MM.1S (cell line): ENCODE measurements around the gene VPS45.
A peak's percentile ranks its signal among the peaks of the same experiment; 100 is the strongest.

ENCODE experiments used
- DNase-seq: peaks from one replicate; pipeline ENCODE4 v3.0.0-alpha.2; 2015
- H2AFZ ChIP-seq: fragments of 300-600 bp; sonication (generic); 2 replicates; pipeline ENCODE4 v1.6.0; 2016; ENCODE audit warnings: antibody characterized with exemption, low read length
- H3F3A ChIP-seq: fragments of 300-600 bp; sonication (generic); 2 replicates; pipeline ENCODE4 v1.6.1; 2016; ENCODE audit warnings: mild to moderate bottlenecking, antibody characterized with exemption, low read length, moderate library complexity, mixed read lengths; ENCODE audit not compliant: insufficient read depth
- H3K27ac ChIP-seq: fragments of 300-600 bp; sonication (generic); 2 replicates; pipeline ENCODE4 v1.5.1; 2016; ENCODE audit warnings: mild to moderate bottlenecking, low read length
- H3K27me3 ChIP-seq: fragments of 300-600 bp; sonication (generic); replicated peaks from 2 replicates; pipeline ENCODE4 v1.6.0; 2016; ENCODE audit warnings: low read length; ENCODE audit not compliant: insufficient read depth
- H3K36me3 ChIP-seq: fragments of 300-600 bp; sonication (generic); replicated peaks from 2 replicates; pipeline ENCODE4 v1.6.1; 2016; ENCODE audit warnings: mild to moderate bottlenecking, low read length, mixed read lengths; ENCODE audit not compliant: insufficient read depth
- H3K4me1 ChIP-seq: fragments of 300-600 bp; sonication (generic); 2 replicates; pipeline ENCODE4 v1.6.1; 2016; ENCODE audit warnings: low read length, mixed read lengths
- H3K4me2 ChIP-seq: fragments of 300-600 bp; sonication (generic); 2 replicates; pipeline ENCODE4 v1.6.0; 2016; ENCODE audit warnings: low read depth, low read length
- H3K4me3 ChIP-seq: fragments of 300-600 bp; sonication (generic); 2 replicates; pipeline ENCODE4 v1.5.1; 2016; ENCODE audit warnings: low read length, mixed read lengths
- H3K79me2 ChIP-seq: fragments of 300-600 bp; sonication (generic); 2 replicates; pipeline ENCODE4 v1.6.1; 2016; ENCODE audit warnings: mixed run types, low read length, mixed read lengths
- H3K9ac ChIP-seq: fragments of 300-600 bp; sonication (generic); 2 replicates; pipeline ENCODE4 v1.6.1; 2016; ENCODE audit warnings: low read length, mixed read lengths
- H3K9me2 ChIP-seq: fragments of 300-600 bp; sonication (generic); replicated peaks from 2 replicates; pipeline ENCODE4 v1.6.1; 2016; ENCODE audit warnings: mild to moderate bottlenecking, low read length, mixed read lengths; ENCODE audit not compliant: insufficient read depth
- H3K9me3 ChIP-seq: fragments of 300-600 bp; sonication (generic); replicated peaks from 2 replicates; pipeline ENCODE4 v1.6.1; 2016; ENCODE audit warnings: mild to moderate bottlenecking, low read length, mixed read lengths; ENCODE audit not compliant: insufficient read depth
- H4K20me1 ChIP-seq: fragments of 300-600 bp; sonication (generic); 2 replicates; pipeline ENCODE4 v1.6.1; 2016; ENCODE audit warnings: mild to moderate bottlenecking, low read length, moderate library complexity, mixed read lengths; ENCODE audit not compliant: insufficient read depth
- CTCF ChIP-seq: fragments of 300-600 bp; sonication (generic); IDR thresholded peaks from 2 replicates; pipeline ENCODE4 v1.5.1; 2016; ENCODE audit warnings: antibody characterized with exemption, low read length, mixed read lengths
- EZH2 ChIP-seq: fragments of 300-600 bp; sonication (generic); optimal IDR thresholded peaks from 2 replicates; pipeline ENCODE3; 2017; ENCODE audit warnings: low read depth, mild to moderate bottlenecking, antibody characterized with exemption, low read length, mixed read lengths
- EZH2phosphoT487 ChIP-seq: fragments of 300-600 bp; sonication (generic); IDR thresholded peaks from 2 replicates; pipeline ENCODE4 v1.6.1; 2018; ENCODE audit warnings: antibody characterized with exemption, low read length

VPS45 gene

GRCh38 chr1:150066328-150066727, 1.2 kb upstream of the VPS45 start:
- H3K4me1 ChIP-seq: peaks cover 18% of the 10 kb centered on the region
- TF ChIP-seq EZH2phosphoT487 (no peak), EZH2 (no peak), CTCF (no peak)
- no peaks in the 10 kb centered on the region for H3K36me3 ChIP-seq
- H3K4me2 ChIP-seq: peak overlapping the region; percentile 93
- H3K27ac ChIP-seq: peak overlapping the region; percentile 87; the same call in 1 of the 2 replicates
- H3K4me3 ChIP-seq: peak overlapping the region; percentile 84
- no peaks in the 10 kb centered on the region for H3K9me3 ChIP-seq
- H3K9me2 ChIP-seq: no peaks in the 10 kb centered on the region
- peak overlapping the region; percentile 96 for H2AFZ ChIP-seq
- H3K9ac ChIP-seq: peak overlapping the region; percentile 84
- H3K27me3 ChIP-seq: no peaks in the 10 kb centered on the region
- H3F3A ChIP-seq: peaks cover 13% of the 10 kb centered on the region
- H4K20me1 ChIP-seq: no peaks in the 10 kb centered on the region
- H3K79me2 ChIP-seq: peaks cover 16% of the 10 kb centered on the region
- DNase-seq: no peak

- peak overlapping the region; percentile 84 for H3K9ac ChIP-seq
- H3F3A ChIP-seq: peaks cover 13% of the 10 kb centered on the region
- H3K4me3 ChIP-seq: peak overlapping the region; percentile 84
- no peaks in the 10 kb centered on the region for H3K36me3 ChIP-seq
- no peaks in the 10 kb centered on the region for H3K9me2 ChIP-seq
- H3K27ac ChIP-seq: peak overlapping the region; percentile 87
- peak; percentile 57 for DNase-seq
- peak overlapping the region; percentile 93 for H3K4me2 ChIP-seq
- no peaks in the 10 kb centered on the region for H3K27me3 ChIP-seq
- H2AFZ ChIP-seq: peak overlapping the region; percentile 96
- H3K9me3 ChIP-seq: no peaks in the 10 kb centered on the region
- TF ChIP-seq EZH2 (no peak), EZH2phosphoT487 (no peak), CTCF (no peak)
- peaks cover 18% of the 10 kb centered on the region for H3K4me1 ChIP-seq
- H4K20me1 ChIP-seq: no peaks in the 10 kb centered on the region
- H3K79me2 ChIP-seq: peaks cover 16% of the 10 kb centered on the region
Observed at GRCh38 chr1:150066838-150067183, 765 bp upstream of the VPS45 start.

- Histone ChIP-seq H3K9ac (peak overlapping the region; percentile 84), H3K79me2 (peaks cover 16% of the 10 kb centered on the region), H3K4me2 (peak overlapping the region; percentile 93), H3K27me3 (no peaks in the 10 kb centered on the region), H3F3A (peaks cover 13% of the 10 kb centered on the region), H2AFZ (peak overlapping the region; percentile 96), H3K4me1 (peaks cover 22% of the 10 kb centered on the region), H3K9me3 (no peaks in the 10 kb centered on the region), H3K27ac (peak overlapping the region; percentile 87; the same call in 1 of the 2 replicates), H3K4me3 (peak overlapping the region; percentile 84), H3K36me3 (no peaks in the 10 kb centered on the region), H3K9me2 (no peaks in the 10 kb centered on the region), H4K20me1 (no peaks in the 10 kb centered on the region)
- TF ChIP-seq EZH2 (no peak), CTCF (no peak), EZH2phosphoT487 (no peak)
- no peak for DNase-seq
Observed at GRCh38 chr1:150068109-150068435, 496 bp downstream of the VPS45 start.
